ENCODE data around the gene SMIM35. TPM values are rescaled to one million over a fixed set of nuclear protein-coding genes. Genes with fewer than 3 reads are reported as not detected.
A peak's percentile ranks its signal among the peaks of the same experiment; 100 is the strongest.

SMIM35 gene
- total and polyA plus RNA-seq, 9 donors = 0.08 TPM; not detected in 8

DNA sequence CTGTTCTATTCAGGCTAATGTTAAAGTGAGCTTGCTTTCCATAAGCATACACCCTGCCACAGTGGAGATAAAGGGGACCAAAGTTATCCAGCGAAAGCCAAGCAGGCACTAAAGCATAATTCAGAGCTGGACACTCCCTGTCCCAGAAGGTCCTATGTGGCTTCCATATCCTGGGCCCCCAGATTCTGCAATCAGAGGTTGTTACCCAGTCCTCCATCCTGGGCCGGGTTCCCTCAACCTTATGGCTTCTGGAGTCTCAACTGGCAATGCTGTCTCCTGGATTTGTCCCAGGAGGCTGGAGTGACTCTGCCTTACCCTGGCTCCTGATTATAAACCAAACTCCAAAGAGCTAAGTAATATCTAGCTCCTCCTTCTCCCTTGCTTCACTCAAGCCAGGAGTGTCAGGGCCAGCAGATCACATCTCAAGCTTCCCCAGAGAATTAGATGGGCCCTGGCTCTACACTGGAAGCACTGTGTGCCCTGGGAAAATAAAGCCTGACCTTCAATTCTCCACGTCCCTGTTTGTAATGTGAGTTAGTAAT, 14.0 kb upstream of the SMIM35 start:
- no peaks in the 10 kb centered on the region for H3K36me3 ChIP-seq
- WGBS, 3 donors = 51 to 61% (median 52%) methylated on average over 3 of the region's 3 CpGs
- H3K4me1 ChIP-seq (ENCODE audit: insufficient read depth) = no peaks in the 10 kb centered on the region
- peak in 1 of 5 donors; percentile 5 for DNase-seq
- TF ChIP-seq POLR2A (IDR thresholded peaks at IDR 0.05) (no peak), EP300 (IDR thresholded peaks at IDR 0.05) (no peak)
- TF ChIP-seq, protein P1, sequence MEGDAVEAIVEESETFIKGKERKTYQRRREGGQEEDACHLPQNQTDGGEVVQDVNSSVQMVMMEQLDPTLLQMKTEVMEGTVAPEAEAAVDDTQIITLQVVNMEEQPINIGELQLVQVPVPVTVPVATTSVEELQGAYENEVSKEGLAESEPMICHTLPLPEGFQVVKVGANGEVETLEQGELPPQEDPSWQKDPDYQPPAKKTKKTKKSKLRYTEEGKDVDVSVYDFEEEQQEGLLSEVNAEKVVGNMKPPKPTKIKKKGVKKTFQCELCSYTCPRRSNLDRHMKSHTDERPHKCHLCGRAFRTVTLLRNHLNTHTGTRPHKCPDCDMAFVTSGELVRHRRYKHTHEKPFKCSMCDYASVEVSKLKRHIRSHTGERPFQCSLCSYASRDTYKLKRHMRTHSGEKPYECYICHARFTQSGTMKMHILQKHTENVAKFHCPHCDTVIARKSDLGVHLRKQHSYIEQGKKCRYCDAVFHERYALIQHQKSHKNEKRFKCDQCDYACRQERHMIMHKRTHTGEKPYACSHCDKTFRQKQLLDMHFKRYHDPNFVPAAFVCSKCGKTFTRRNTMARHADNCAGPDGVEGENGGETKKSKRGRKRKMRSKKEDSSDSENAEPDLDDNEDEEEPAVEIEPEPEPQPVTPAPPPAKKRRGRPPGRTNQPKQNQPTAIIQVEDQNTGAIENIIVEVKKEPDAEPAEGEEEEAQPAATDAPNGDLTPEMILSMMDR (IDR thresholded peaks at IDR 0.05) = no peak
- intact Hi-C loops (cut with DNase I) = no loop called here
- H3K27ac ChIP-seq = no peak overlapping the region
- no peaks in the 10 kb centered on the region for H3K9me3 ChIP-seq
- H3K4me3 ChIP-seq = no peak overlapping the region
- no peaks in the 10 kb centered on the region for H3K27me3 ChIP-seq

DNA sequence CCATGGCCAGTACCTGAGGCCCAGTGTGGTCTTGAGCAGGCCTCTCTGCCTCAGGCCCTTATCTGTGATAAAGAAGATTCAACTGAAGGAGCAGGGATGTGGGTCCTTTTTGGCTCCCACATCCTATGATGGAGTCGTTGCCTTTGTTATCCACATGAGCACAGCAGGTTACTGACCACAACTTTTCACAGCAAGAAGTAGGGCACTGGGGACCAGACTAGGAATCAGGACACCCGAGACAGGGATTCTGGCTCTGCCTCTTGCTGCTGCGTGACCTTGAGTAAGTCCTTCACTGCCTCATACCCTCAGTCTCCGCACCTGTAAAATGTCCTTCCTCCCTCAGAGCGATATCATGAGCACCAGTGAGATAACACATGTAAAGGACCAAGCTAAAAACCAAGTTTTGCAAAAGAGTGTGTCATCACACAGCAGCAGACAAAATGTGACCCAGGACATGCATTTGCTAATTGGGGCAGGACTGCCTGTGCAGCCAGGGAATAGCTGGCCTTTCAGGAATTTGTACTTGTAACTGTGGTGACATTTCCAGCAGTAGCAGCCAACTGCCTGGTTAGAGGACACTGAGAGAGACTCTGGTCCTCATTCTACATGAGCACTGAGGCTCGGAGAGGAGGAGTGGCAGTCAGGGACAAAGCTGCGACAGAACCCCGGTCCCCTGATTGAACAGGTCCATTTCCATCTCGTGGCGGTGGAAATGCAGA, 13.2 kb upstream of the SMIM35 start:
- intact Hi-C loops (cut with DNase I) = no loop called here
- Histone ChIP-seq H3K4me3 (no peak overlapping the region), H3K9me3 (no peaks in the 10 kb centered on the region), H3K36me3 (no peaks in the 10 kb centered on the region), H3K27ac (no peak overlapping the region), H3K4me1 (ENCODE audit: insufficient read depth) (no peaks in the 10 kb centered on the region), H3K27me3 (no peaks in the 10 kb centered on the region)
- TF ChIP-seq POLR2A (IDR thresholded peaks at IDR 0.05) (no peak), EP300 (IDR thresholded peaks at IDR 0.05) (no peak)
- TF ChIP-seq, protein P1 (IDR thresholded peaks at IDR 0.05) = no peak
- 71 to 78% (median 73%) methylated on average over 10 of the region's 10 CpGs for whole genome bisulfite sequencing, 3 donors
- peak in 1 of 5 donors; percentile 3 for DNase-seq

GRCh38 chr11:118098996-118099837, 12.5 kb upstream of the SMIM35 start:
- H3K27ac ChIP-seq = no peak overlapping the region
- 46 to 61% (median 52%) methylated on average over 11 of the region's 11 CpGs for WGBS, 3 donors

GRCh38 chr11:118095967-118096367, 9.2 kb upstream of the SMIM35 start:
- intact Hi-C loops (cut with DNase I) = no loop called here
- Histone ChIP-seq H3K36me3 (no peaks in the 10 kb centered on the region), H3K4me3 (no peak overlapping the region), H3K27ac (no peak overlapping the region), H3K27me3 (no peaks in the 10 kb centered on the region), H3K9me3 (no peaks in the 10 kb centered on the region), H3K4me1 (ENCODE audit: insufficient read depth) (no peaks in the 10 kb centered on the region)
- TF ChIP-seq, protein P1 (IDR thresholded peaks at IDR 0.05) = no peak
- TF ChIP-seq EP300 (IDR thresholded peaks at IDR 0.05) (no peak), POLR2A (IDR thresholded peaks at IDR 0.05) (no peak)
- WGBS, 3 donors = 0 to 45% (median 27%) methylated on average over 1 of the region's 1 CpG
- no peak for DNase-seq

More at GRCh38 chr11:118098996-118099837, 12.5 kb upstream of the SMIM35 start:
- no peaks in the 10 kb centered on the region for H3K9me3 ChIP-seq
- H3K4me1 ChIP-seq (ENCODE audit: insufficient read depth) = no peaks in the 10 kb centered on the region
- DNase-seq = peak in 1 of 5 donors; percentile 19
- no peak overlapping the region for H3K4me3 ChIP-seq
- no peaks in the 10 kb centered on the region for H3K27me3 ChIP-seq
- intact Hi-C loops (cut with DNase I) = no loop called here
- H3K36me3 ChIP-seq = no peaks in the 10 kb centered on the region
- no peak for TF ChIP-seq EP300 (IDR thresholded peaks at IDR 0.05)
- TF ChIP-seq, protein P1 (IDR thresholded peaks at IDR 0.05) = no peak
- TF ChIP-seq POLR2A (IDR thresholded peaks at IDR 0.05) = no peak
